Vagina (tissue), 2 donors: Measurements from ENCODE around the gene VSIG8.

Source experiments
- POLR2A ChIP-seq, 2 donors: fragments of 450-650 bp; IDR thresholded peaks; one replicate each; pipeline ENCODE4 v1.6.1; 2017; ENCODE audit warnings: antibody characterized with exemption in 2 of 2, mild to moderate bottlenecking in 2 of 2, moderate library complexity in 2 of 2
- POLR2AphosphoS5 ChIP-seq, 2 donors: sonication (generic); formaldehyde crosslinking; IDR thresholded peaks; one replicate each; pipeline ENCODE4 v1.9.0; 2017; ENCODE audit warnings: antibody characterized with exemption in 2 of 2, mild to moderate bottlenecking in 2 of 2, low read depth in 1 of 2; ENCODE audit not compliant: insufficient read depth in 1 of 2
- TF ChIP-seq, protein P1 (sequence below), 3 experiments: fragments of 450-650 bp in 2 of 3; fragments of 200-600 bp in 1 of 3; sonication (generic) in 1 of 3; IDR thresholded peaks; one replicate each; pipeline ENCODE4 v1.5.1; 2017 to 2019; ENCODE audit warnings: antibody characterized with exemption in 3 of 3, mild to moderate bottlenecking in 2 of 3, moderate library complexity in 2 of 3

DNA sequence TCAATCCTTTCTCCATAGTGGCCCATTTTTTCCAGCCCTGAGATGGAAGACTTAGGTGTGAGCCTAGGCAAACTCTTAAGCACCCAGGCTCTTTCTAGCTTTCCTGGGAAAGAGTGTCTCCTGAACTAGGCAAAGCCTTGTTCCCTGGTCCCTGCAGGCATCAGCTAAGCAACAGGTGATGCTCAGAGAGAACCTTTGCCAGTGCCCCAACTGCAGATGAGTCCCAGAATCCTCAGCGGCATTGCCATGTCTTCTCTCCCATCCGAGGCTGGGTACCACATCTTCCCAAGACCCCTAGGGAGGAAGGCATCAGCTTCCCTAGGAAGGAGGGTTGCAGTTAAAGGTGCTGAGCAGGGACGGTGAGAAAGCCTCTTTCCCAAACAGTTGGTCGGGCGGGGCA lies 8.2 kb upstream of the VSIG8 start:
- TF ChIP-seq, protein P1, sequence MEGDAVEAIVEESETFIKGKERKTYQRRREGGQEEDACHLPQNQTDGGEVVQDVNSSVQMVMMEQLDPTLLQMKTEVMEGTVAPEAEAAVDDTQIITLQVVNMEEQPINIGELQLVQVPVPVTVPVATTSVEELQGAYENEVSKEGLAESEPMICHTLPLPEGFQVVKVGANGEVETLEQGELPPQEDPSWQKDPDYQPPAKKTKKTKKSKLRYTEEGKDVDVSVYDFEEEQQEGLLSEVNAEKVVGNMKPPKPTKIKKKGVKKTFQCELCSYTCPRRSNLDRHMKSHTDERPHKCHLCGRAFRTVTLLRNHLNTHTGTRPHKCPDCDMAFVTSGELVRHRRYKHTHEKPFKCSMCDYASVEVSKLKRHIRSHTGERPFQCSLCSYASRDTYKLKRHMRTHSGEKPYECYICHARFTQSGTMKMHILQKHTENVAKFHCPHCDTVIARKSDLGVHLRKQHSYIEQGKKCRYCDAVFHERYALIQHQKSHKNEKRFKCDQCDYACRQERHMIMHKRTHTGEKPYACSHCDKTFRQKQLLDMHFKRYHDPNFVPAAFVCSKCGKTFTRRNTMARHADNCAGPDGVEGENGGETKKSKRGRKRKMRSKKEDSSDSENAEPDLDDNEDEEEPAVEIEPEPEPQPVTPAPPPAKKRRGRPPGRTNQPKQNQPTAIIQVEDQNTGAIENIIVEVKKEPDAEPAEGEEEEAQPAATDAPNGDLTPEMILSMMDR (IDR thresholded peaks at IDR 0.05): no peak
- TF ChIP-seq POLR2A (IDR thresholded peaks at IDR 0.05): no peak
- TF ChIP-seq POLR2AphosphoS5 (IDR thresholded peaks at IDR 0.05; ENCODE audit: insufficient read depth in 1 of 2, low read depth in 1 of 2): no peak
